Gastrocnemius medialis (tissue), 4 donors: ENCODE results near the gene NFATC3. TPM values are rescaled to one million over a fixed set of nuclear protein-coding genes. Genes with fewer than 3 reads are reported as not detected.

Experiments
- ATAC-seq, 2 donors: fragments of 150-250 bp; one replicate each; pipeline ENCODE4 v1.9.1; 2016
- DNase-seq, 2 donors: peaks; one replicate each; pipeline ENCODE4 v3.0.0-alpha.2; 2019
- H3K27ac ChIP-seq, 4 donors: fragments of 200-600 bp; sonication (generic); 1 replicate in 1 of 4; 2 replicates in 3 of 4; pipeline ENCODE4 v1.5.1; 2016 to 2018; ENCODE audit warnings: mild to moderate bottlenecking in 2 of 4, moderate library complexity in 1 of 4
- H3K27me3 ChIP-seq, 3 donors: fragments of 200-600 bp; sonication (generic) in 2 of 3; 1 replicate in 1 of 3; 2 replicates in 2 of 3; pipeline versions ENCODE4 v1.5.1 to v1.6.0; 2016 to 2019; ENCODE audit warnings: mild to moderate bottlenecking in 1 of 3, moderate library complexity in 1 of 3
- H3K36me3 ChIP-seq, 2 donors: fragments of 200-600 bp; sonication (generic) in 1 of 2; one replicate each; pipeline ENCODE4 v1.5.1; 2017 to 2018
- H3K4me1 ChIP-seq, 2 donors: fragments of 200-600 bp; sonication (generic) in 1 of 2; one replicate each; pipeline ENCODE4 v1.5.1; 2016 to 2017; ENCODE audit warnings: mild to moderate bottlenecking in 2 of 2
- H3K4me3 ChIP-seq, 4 donors: fragments of 200-600 bp; sonication (generic) in 3 of 4; 1 replicate in 1 of 4; 2 replicates in 3 of 4; pipeline ENCODE4 v1.5.1; 2016 to 2019; ENCODE audit warnings: mild to moderate bottlenecking in 2 of 4
- H3K9me3 ChIP-seq, 3 donors: fragments of 200-600 bp; sonication (generic) in 2 of 3; 1 replicate in 1 of 3; 2 replicates in 2 of 3; pipeline ENCODE4 v1.5.1; 2016 to 2019
- CTCF ChIP-seq, 5 experiments: fragments of 450-650 bp in 3 of 5; fragments of 200-600 bp in 2 of 5; sonication (generic) in 2 of 5; IDR thresholded peaks in 4 of 5; conservative IDR thresholded peaks in 1 of 5; 1 replicate in 4 of 5; 2 replicates in 1 of 5; pipeline ENCODE4 v1.5.1; 2016 to 2019; ENCODE audit warnings: antibody characterized with exemption in 5 of 5, mild to moderate bottlenecking in 3 of 5, moderate library complexity in 3 of 5
- POLR2A ChIP-seq, 2 donors: fragments of 450-650 bp; IDR thresholded peaks; one replicate each; pipeline ENCODE4 v1.6.1; 2017; ENCODE audit warnings: antibody characterized with exemption in 2 of 2, mild to moderate bottlenecking in 2 of 2, moderate library complexity in 2 of 2
- in situ Hi-C, 4 donors: fragments of 200-750 bp; cut with MboI; loops; one replicate each; pipeline versions ENCODE4 v1.15.0 to v1.8.0; 2017; ENCODE audit warnings: low sequenced_read_pairs in 4 of 4
- intact Hi-C: fragments of 100-400 bp; cut with DNase I; formaldehyde crosslinking; loops from one replicate; pipeline ENCODE4 v1.15.1; 2023; ENCODE audit warnings: low total_unique reads
- microRNA-seq, 2 donors: library from miRNA; unstranded; fragments of <30 nt; microRNA quantifications; one replicate each; pipeline ENCODE4, GENCODE V29; 2016; ENCODE audit warnings: borderline replicate concordance in 2 of 2
- total RNA-seq, 4 donors: library from RNA; depleted of rRNA; stranded (reverse); fragments of >200 nt; gene quantifications; one replicate each; pipeline versions ENCODE4 v1.1.0 to v1.2.3, GENCODE V29; 2016

NFATC3 gene
- total RNA-seq, 4 donors from 2014 or later = 47.9 to 72.7 (median 70.7) TPM

- Histone ChIP-seq H3K27me3 (no peaks in the 10 kb centered on the region), H3K27ac (peak overlapping the region; percentile 95 to 100 (median 99)), H3K4me1 (peaks cover 71 to 91% of the 10 kb centered on the region in 2 donors), H3K36me3 (peaks cover 0 to 41% of the 10 kb centered on the region in 2 donors), H3K9me3 (no peaks in the 10 kb centered on the region), H3K4me3 (peak overlapping the region in 3 of 4 donors; percentile 11 to 31 (median 24))
- ATAC-seq (peak; percentile 23 to 59), DNase-seq (no peak)
- no peak for TF ChIP-seq CTCF (IDR thresholded peaks at IDR 0.05 in 4 of 5, conservative IDR thresholded peaks at IDR 0.05 in 1 of 5)
- TF ChIP-seq POLR2A (IDR thresholded peaks at IDR 0.05) = peak in 1 of 2 donors; percentile 67
- intact Hi-C loops (no loop called here), in situ Hi-C loops (no loop called here)
Measured at GRCh38 chr16:68275611-68276191, 190.5 kb downstream of the NFATC3 start.

- in situ Hi-C loops (no loop called here), intact Hi-C loops (no loop called here)
- no peak for DNase-seq
- Histone ChIP-seq H3K9me3 (no peaks in the 10 kb centered on the region), H3K36me3 (peaks cover 0 to 41% of the 10 kb centered on the region in 2 donors), H3K27ac (peak overlapping the region; percentile 95 to 100 (median 99)), H3K4me3 (peak overlapping the region; percentile 11 to 31 (median 20)), H3K4me1 (peaks cover 71 to 91% of the 10 kb centered on the region in 2 donors), H3K27me3 (no peaks in the 10 kb centered on the region)
- TF ChIP-seq POLR2A (IDR thresholded peaks at IDR 0.05) (peak in 1 of 2 donors; percentile 44), CTCF (IDR thresholded peaks at IDR 0.05 in 4 of 5, conservative IDR thresholded peaks at IDR 0.05 in 1 of 5) (no peak)
- peak; percentile 79 to 87 for ATAC-seq
Measured at GRCh38 chr16:68276223-68276622, 191.1 kb downstream of the NFATC3 start.

Small RNA genes within 50 kb of the gene (microRNA-seq; reads per million reads assigned to microRNA genes)
- 0 reads per million in 2 donors for gene MIR6773

Other genes starting within 250 kb of the NFATC3 start
- 100 to 1,000 TPM in 2 of 4 donors, 10 to 100 TPM in 2; 61.9 to 120 (median 102) TPM for gene THAP11, start 243.1 kb upstream of the NFATC3 start, total RNA-seq
- 100 to 1,000 TPM in 3 of 4 donors, 10 to 100 TPM in 1; 60.1 to 210 (median 114) TPM for gene NUTF2, start 238.4 kb upstream of the NFATC3 start, total RNA-seq
- 10 to 100 TPM; 14.9 to 41.2 (median 20.0) TPM for gene CENPT, start 237.7 kb upstream of the NFATC3 start, total RNA-seq
- gene EDC4, start 212.3 kb upstream of the NFATC3 start, total RNA-seq = 10 to 100 TPM; 27.5 to 58.9 (median 48.5) TPM
- 1 to 10 TPM in 2 of 4 donors, under 1 TPM in 1, not detected in 1; 0.87 to 2.8 (median 1.1) TPM for gene NRN1L, start 200.5 kb upstream of the NFATC3 start, total RNA-seq
- gene PSKH1, start 192.1 kb upstream of the NFATC3 start, total RNA-seq = 10 to 100 TPM in 1 of 4 donors, 1 to 10 TPM in 3; 4.1 to 12.7 (median 6.9) TPM
- under 1 TPM in 1 of 4 donors, not detected in 3; 0.27 TPM for gene CTRL, start 153.5 kb upstream of the NFATC3 start, total RNA-seq
- 10 to 100 TPM; 18.3 to 41.4 (median 23.9) TPM for gene PSMB10, start 148.5 kb upstream of the NFATC3 start, total RNA-seq
- 10 to 100 TPM in 1 of 4 donors, 1 to 10 TPM in 3; 2.5 to 18.7 (median 3.5) TPM for gene LCAT, start 141.2 kb upstream of the NFATC3 start, total RNA-seq
- 10 to 100 TPM; 10.4 to 30.8 (median 15.8) TPM for gene SLC12A4, start 116.7 kb upstream of the NFATC3 start, total RNA-seq
- not detected for gene DPEP3, start 104.9 kb upstream of the NFATC3 start, total RNA-seq
- under 1 TPM in 2 of 4 donors, not detected in 2; 0.26 to 0.38 TPM for gene DPEP2, start 85.9 kb upstream of the NFATC3 start, total RNA-seq
- gene DPEP2NB, start 69.5 kb upstream of the NFATC3 start, total RNA-seq = not detected
- 10 to 100 TPM in 2 of 4 donors, 1 to 10 TPM in 2; 6.2 to 16.1 (median 10.4) TPM for gene DDX28, start 62.1 kb upstream of the NFATC3 start, total RNA-seq
- 1 to 10 TPM; 4.5 to 9.6 (median 7.1) TPM for gene DUS2, start 62.1 kb upstream of the NFATC3 start, total RNA-seq
- under 1 TPM in 3 of 4 donors, not detected in 1; 0.11 to 0.51 (median 0.13) TPM for gene ESRP2, start 150.8 kb downstream of the NFATC3 start, total RNA-seq
- gene PLA2G15, start 160.0 kb downstream of the NFATC3 start, total RNA-seq = 10 to 100 TPM; 67.8 to 91.3 (median 84.8) TPM
- 100 to 1,000 TPM in 3 of 4 donors, 10 to 100 TPM in 1; 97.3 to 205 (median 117) TPM for gene SLC7A6, start 179.2 kb downstream of the NFATC3 start, total RNA-seq
- gene SLC7A6OS, start 225.6 kb downstream of the NFATC3 start, total RNA-seq = 1 to 10 TPM; 5.0 to 8.8 (median 7.3) TPM
- gene PRMT7, start 225.6 kb downstream of the NFATC3 start, total RNA-seq = 10 to 100 TPM; 22.2 to 41.0 (median 32.8) TPM